SIG-M5 treated with dmso at 0.1 percent for 504 hours (cell line): ENCODE measurements around the gene ACSM3.
"Not testable (repeated sequence)": the region's sequence is repeated elsewhere in the genome, so short reads cannot be mapped to it uniquely, and the experiment has no call there.

Experiments
- DNase-seq: peaks from one replicate; lab custom pipeline; 2025; ENCODE audit not compliant: unreplicated experiment; lab: John Stamatoyannopoulos, UW

ACSM3 gene

GRCh38 chr16:20755238-20755637 lies 8.6 kb upstream of the ACSM3 start:
- DNase-seq = no peak

- DNase-seq = not testable (repeated sequence)
These were observed 8.0 kb upstream of the ACSM3 start for GRCh38 chr16:20755799-20756198.

GRCh38 chr16:20760346-20760745 lies 3.5 kb upstream of the ACSM3 start:
- DNase-seq = no peak

GRCh38 chr16:20761175-20761574 lies 2.6 kb upstream of the ACSM3 start:
- DNase-seq = no peak

- no peak for DNase-seq
These were observed 1.2 kb upstream of the ACSM3 start for GRCh38 chr16:20762404-20763123.

- DNase-seq = not testable (repeated sequence)
These were observed 634 bp downstream of the ACSM3 start for GRCh38 chr16:20764448-20764847.

GRCh38 chr16:20765732-20766131 lies 1.9 kb downstream of the ACSM3 start:
- no peak for DNase-seq

GRCh38 chr16:20766294-20766693 lies 2.5 kb downstream of the ACSM3 start:
- no peak for DNase-seq

GRCh38 chr16:20767577-20767976 lies 3.8 kb downstream of the ACSM3 start:
- no peak for DNase-seq

GRCh38 chr16:20768121-20768520 lies 4.3 kb downstream of the ACSM3 start:
- no peak for DNase-seq

GRCh38 chr16:20768818-20769217 lies 5.0 kb downstream of the ACSM3 start:
- DNase-seq = no peak

GRCh38 chr16:20773679-20774078 lies 9.9 kb downstream of the ACSM3 start:
- no peak for DNase-seq

GRCh38 chr16:20774703-20775362 lies 11.0 kb downstream of the ACSM3 start:
- peak; percentile 80 for DNase-seq

GRCh38 chr16:20781697-20782096 lies 17.9 kb downstream of the ACSM3 start:
- DNase-seq = peak; percentile 81

GRCh38 chr16:20782470-20782869 lies 18.7 kb downstream of the ACSM3 start:
- no peak for DNase-seq

GRCh38 chr16:20784204-20784603 lies 20.4 kb downstream of the ACSM3 start:
- no peak for DNase-seq

- no peak for DNase-seq
These were observed 25.3 kb downstream of the ACSM3 start for GRCh38 chr16:20789130-20789529.

- no peak for DNase-seq
These were observed 28.3 kb downstream of the ACSM3 start for GRCh38 chr16:20791923-20792612.

- DNase-seq = no peak
These were observed 34.5 kb downstream of the ACSM3 start for GRCh38 chr16:20798364-20798763.

GRCh38 chr16:20799599-20799998 lies 35.8 kb downstream of the ACSM3 start:
- no peak for DNase-seq

- no peak for DNase-seq
These were observed 37.5 kb downstream of the ACSM3 start for GRCh38 chr16:20801278-20801677.

GRCh38 chr16:20803192-20803560 lies 39.4 kb downstream of the ACSM3 start:
- DNase-seq = no peak
